Measurements from ENCODE around the gene MRAS. TPM values are rescaled to one million over a fixed set of nuclear protein-coding genes. Genes with fewer than 3 reads are reported as not detected.

Gene MRAS
- total and polyA plus RNA-seq, 2 of the 4 experiments (the other 2 are of a cell fraction) = 59.3 to 60.6 TPM

DNA sequence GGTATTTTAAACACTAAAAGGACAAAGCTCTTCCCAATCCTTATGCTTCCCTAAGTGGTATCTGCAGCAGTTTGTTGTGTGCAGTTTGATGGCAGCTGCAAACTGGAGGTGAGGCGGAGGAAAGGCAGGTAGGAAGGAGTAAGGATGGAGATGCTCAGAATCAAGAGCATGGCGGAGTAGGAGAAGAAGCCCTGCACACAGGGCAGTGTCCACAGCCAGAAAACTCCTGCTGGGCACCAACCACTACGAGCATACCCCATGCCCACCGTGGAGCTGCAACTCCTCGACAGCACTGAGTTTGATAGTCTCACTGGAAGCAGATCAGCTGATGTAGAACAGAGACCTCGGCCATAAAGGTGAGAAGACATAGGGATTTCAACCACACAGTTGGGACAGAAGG is 55.7 kb downstream of the MRAS start:
- Histone ChIP-seq H2BK120ac (ENCODE audit: low read depth, low read length) (no peak overlapping the region), H3K9me1 (ENCODE audit: insufficient read depth, low read length) (peaks cover 9% of the 10 kb centered on the region), H3K4me3 (ENCODE audit: insufficient read depth, low read depth, low read length) (no peak overlapping the region), H3K4ac (ENCODE audit: low read depth, low read length) (no peak overlapping the region), H2AK5ac (ENCODE audit: low read depth, low read length) (no peak overlapping the region), H3K4me2 (ENCODE audit: low read depth, low read length) (no peak overlapping the region), H4K20me1 (ENCODE audit: insufficient read depth, low read length) (no peaks in the 10 kb centered on the region), H3K9ac (ENCODE audit: low read depth, low read length) (no peak overlapping the region), H3K4me1 (ENCODE audit: control insufficient read depth, insufficient read depth, low read length) (no peaks in the 10 kb centered on the region), H3K79me1 (ENCODE audit: low read depth in 1 of 2, low read length in 2 of 2) (no peaks in the 10 kb centered on the region), H3K27ac (ENCODE audit: insufficient read depth, low read length) (no peak overlapping the region), H2AFZ (replicated peaks; ENCODE audit: low read length, poor library complexity) (no peak overlapping the region), H3K14ac (replicated peaks; ENCODE audit: low read depth, low read length) (no peak overlapping the region), H3K9me3 (ENCODE audit: control insufficient read depth, insufficient read depth, low read length) (no peaks in the 10 kb centered on the region), H3K23ac (ENCODE audit: low read depth, low read length) (no peak overlapping the region), H4K5ac (ENCODE audit: low read depth, low read length) (no peak overlapping the region), H3K36me3 (ENCODE audit: control insufficient read depth, insufficient read depth, low read length) (peaks cover 34% of the 10 kb centered on the region), H4K8ac (ENCODE audit: low read depth in 2 of 2, low read length in 2 of 2) (no peak overlapping the region), H2BK20ac (ENCODE audit: low read depth, low read length) (no peak overlapping the region), H3K56ac (ENCODE audit: extremely low read depth, insufficient read depth, low read length) (no peak overlapping the region), H2AK9ac (replicated peaks; ENCODE audit: low read depth, low read length, poor library complexity) (no peak overlapping the region), H4K91ac (ENCODE audit: insufficient read depth, low read depth, low read length) (no peak overlapping the region), H2BK15ac (ENCODE audit: low read depth, low read length) (no peak overlapping the region), H2BK5ac (ENCODE audit: low read depth, low read length, poor library complexity, severe bottlenecking) (no peak overlapping the region), H3K27me3 (ENCODE audit: control insufficient read depth, insufficient read depth, low read length) (no peaks in the 10 kb centered on the region), H3K18ac (ENCODE audit: low read depth, low read length) (no peak overlapping the region)
- CTCF ChIA-PET = interaction anchor here (2.5 kb wide), 1 partner anchor 8 kb away, joined by 8 read pairs; no protein-coding TSS in a partner anchor
- in situ Hi-C loops (cut with MboI; ENCODE audit: low sequenced_read_pairs) (no loop called here), intact Hi-C loops (cut with micrococcal nuclease) (no loop called here), dilution Hi-C loops (cut with HindIII; ENCODE audit: low sequenced_read_pairs, unreplicated experiment) (no loop called here)
- ATAC-seq (ENCODE audit: low read depth) = no peak
- DNase-seq = no peak
- WGBS, 2 experiments (ENCODE audit: extremely low coverage in 2 of 2, insufficient read length in 1 of 2) = 100% methylated on average over 2 of the region's 6 CpGs; no CpG with 5 or more reads in 1 of the 2 experiments
- BruUV-seq (replicated peaks) = no TSS peak
- POLR2A ChIA-PET (ENCODE audit: unreplicated experiment) = no interaction called here
- TF ChIP-seq RCOR1 (IDR thresholded peaks at IDR 0.05; ENCODE audit: insufficient replicate concordance, low read length) = no peak
- TF ChIP-seq, protein P1, sequence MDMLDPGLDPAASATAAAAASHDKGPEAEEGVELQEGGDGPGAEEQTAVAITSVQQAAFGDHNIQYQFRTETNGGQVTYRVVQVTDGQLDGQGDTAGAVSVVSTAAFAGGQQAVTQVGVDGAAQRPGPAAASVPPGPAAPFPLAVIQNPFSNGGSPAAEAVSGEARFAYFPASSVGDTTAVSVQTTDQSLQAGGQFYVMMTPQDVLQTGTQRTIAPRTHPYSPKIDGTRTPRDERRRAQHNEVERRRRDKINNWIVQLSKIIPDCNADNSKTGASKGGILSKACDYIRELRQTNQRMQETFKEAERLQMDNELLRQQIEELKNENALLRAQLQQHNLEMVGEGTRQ (IDR thresholded peaks at IDR 0.05; ENCODE audit: low read depth, low read length) = no peak
- TF ChIP-seq SMC3 (IDR thresholded peaks at IDR 0.05; ENCODE audit: low read depth, low read length) = no peak
- TF ChIP-seq, protein P2, sequence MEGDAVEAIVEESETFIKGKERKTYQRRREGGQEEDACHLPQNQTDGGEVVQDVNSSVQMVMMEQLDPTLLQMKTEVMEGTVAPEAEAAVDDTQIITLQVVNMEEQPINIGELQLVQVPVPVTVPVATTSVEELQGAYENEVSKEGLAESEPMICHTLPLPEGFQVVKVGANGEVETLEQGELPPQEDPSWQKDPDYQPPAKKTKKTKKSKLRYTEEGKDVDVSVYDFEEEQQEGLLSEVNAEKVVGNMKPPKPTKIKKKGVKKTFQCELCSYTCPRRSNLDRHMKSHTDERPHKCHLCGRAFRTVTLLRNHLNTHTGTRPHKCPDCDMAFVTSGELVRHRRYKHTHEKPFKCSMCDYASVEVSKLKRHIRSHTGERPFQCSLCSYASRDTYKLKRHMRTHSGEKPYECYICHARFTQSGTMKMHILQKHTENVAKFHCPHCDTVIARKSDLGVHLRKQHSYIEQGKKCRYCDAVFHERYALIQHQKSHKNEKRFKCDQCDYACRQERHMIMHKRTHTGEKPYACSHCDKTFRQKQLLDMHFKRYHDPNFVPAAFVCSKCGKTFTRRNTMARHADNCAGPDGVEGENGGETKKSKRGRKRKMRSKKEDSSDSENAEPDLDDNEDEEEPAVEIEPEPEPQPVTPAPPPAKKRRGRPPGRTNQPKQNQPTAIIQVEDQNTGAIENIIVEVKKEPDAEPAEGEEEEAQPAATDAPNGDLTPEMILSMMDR (conservative IDR thresholded peaks at IDR 0.05; ENCODE audit: low read depth, low read length) = no peak
- no peak for TF ChIP-seq NFE2L2 (IDR thresholded peaks at IDR 0.05; ENCODE audit: low read depth, low read length)
- no peak for TF ChIP-seq MAFK (IDR thresholded peaks at IDR 0.05; ENCODE audit: low read depth, low read length)
- TF ChIP-seq MAZ (IDR thresholded peaks at IDR 0.05; ENCODE audit: borderline replicate concordance, low read depth, low read length) = no peak
- TF ChIP-seq, protein P3, sequence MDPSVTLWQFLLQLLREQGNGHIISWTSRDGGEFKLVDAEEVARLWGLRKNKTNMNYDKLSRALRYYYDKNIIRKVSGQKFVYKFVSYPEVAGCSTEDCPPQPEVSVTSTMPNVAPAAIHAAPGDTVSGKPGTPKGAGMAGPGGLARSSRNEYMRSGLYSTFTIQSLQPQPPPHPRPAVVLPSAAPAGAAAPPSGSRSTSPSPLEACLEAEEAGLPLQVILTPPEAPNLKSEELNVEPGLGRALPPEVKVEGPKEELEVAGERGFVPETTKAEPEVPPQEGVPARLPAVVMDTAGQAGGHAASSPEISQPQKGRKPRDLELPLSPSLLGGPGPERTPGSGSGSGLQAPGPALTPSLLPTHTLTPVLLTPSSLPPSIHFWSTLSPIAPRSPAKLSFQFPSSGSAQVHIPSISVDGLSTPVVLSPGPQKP (IDR thresholded peaks at IDR 0.05; ENCODE audit: borderline replicate concordance, low read depth, low read length) = no peak
- no peak for TF ChIP-seq BHLHE40 (IDR thresholded peaks at IDR 0.05; ENCODE audit: low read depth, low read length)
- no peak for TF ChIP-seq FOS (IDR thresholded peaks at IDR 0.05; ENCODE audit: low read depth, low read length)
- TF ChIP-seq CHD1 (IDR thresholded peaks at IDR 0.05; ENCODE audit: low read depth, low read length) = no peak
- TF ChIP-seq CEBPB (IDR thresholded peaks at IDR 0.05; ENCODE audit: low read depth, low read length) = no peak
- no peak for TF ChIP-seq POLR2A (IDR thresholded peaks at IDR 0.05; ENCODE audit: low read depth, low read length)
- no peak for TF ChIP-seq RFX5 (IDR thresholded peaks at IDR 0.05; ENCODE audit: low read depth, low read length)
- TF ChIP-seq MXI1 (IDR thresholded peaks at IDR 0.05; ENCODE audit: borderline replicate concordance, low read depth, low read length) = no peak
- TF ChIP-seq RAD21 (IDR thresholded peaks at IDR 0.05; ENCODE audit: low read length) = no peak
